NCI-H2107 treated with DMSO at 0.1 percent for 48 hours (cell line): ENCODE results near the gene PRXL2B.
"Not testable (repeated sequence)": the region's sequence is repeated elsewhere in the genome, so short reads cannot be mapped to it uniquely, and the experiment has no call there.

Experiments used
- DNase-seq: peaks from one replicate; lab custom pipeline; 2025; ENCODE audit not compliant: unreplicated experiment; lab: John Stamatoyannopoulos, UW

PRXL2B gene

GRCh38 chr1:2611031-2611501 lies 24.5 kb downstream of the PRXL2B start:
- DNase-seq, result no peak

GRCh38 chr1:2611621-2612437 lies 25.3 kb downstream of the PRXL2B start:
- no peak for DNase-seq

- DNase-seq, result no peak
Observed at GRCh38 chr1:2612591-2613365, 26.2 kb downstream of the PRXL2B start.

- DNase-seq, result no peak
Observed at GRCh38 chr1:2614145-2614544, 27.6 kb downstream of the PRXL2B start.

- DNase-seq, result no peak
Observed at GRCh38 chr1:2617971-2618470, 31.4 kb downstream of the PRXL2B start.

- no peak for DNase-seq
Observed at GRCh38 chr1:2623571-2624337, 37.2 kb downstream of the PRXL2B start.

GRCh38 chr1:2624735-2625300 lies 38.2 kb downstream of the PRXL2B start:
- no peak for DNase-seq

- DNase-seq, result no peak
Observed at GRCh38 chr1:2625311-2625710, 38.7 kb downstream of the PRXL2B start.

GRCh38 chr1:2625748-2626147 lies 39.2 kb downstream of the PRXL2B start:
- not testable (repeated sequence) for DNase-seq

GRCh38 chr1:2627746-2628145 lies 41.2 kb downstream of the PRXL2B start:
- DNase-seq, result no peak

- no peak for DNase-seq
Observed at GRCh38 chr1:2628191-2628932, 41.8 kb downstream of the PRXL2B start.

- DNase-seq, result no peak
Observed at GRCh38 chr1:2628933-2629626, 42.5 kb downstream of the PRXL2B start.

GRCh38 chr1:2629627-2630497 lies 43.3 kb downstream of the PRXL2B start:
- DNase-seq, result no peak

- DNase-seq, result no peak
Observed at GRCh38 chr1:2630498-2631135, 44.0 kb downstream of the PRXL2B start.

- no peak for DNase-seq
Observed at GRCh38 chr1:2631136-2632050, 44.8 kb downstream of the PRXL2B start.

GRCh38 chr1:2632051-2632430 lies 45.5 kb downstream of the PRXL2B start:
- no peak for DNase-seq
